Adipocyte (in vitro differentiated cells): ENCODE measurements around the gene CRCP.

Experiments
- DNase-seq: peaks from one replicate; pipeline ENCODE4 v3.0.0-alpha.2; 2015; ENCODE audit warnings: low read depth
- H3K27me3 ChIP-seq: replicated peaks from 2 replicates; pipeline ENCODE4 v1.7.0; 2013; ENCODE audit warnings: mild to moderate bottlenecking, low read length, moderate library complexity; ENCODE audit not compliant: control insufficient read depth, insufficient read depth
- H3K36me3 ChIP-seq: 2 replicates; pipeline ENCODE4 v1.7.0; 2013; ENCODE audit warnings: low read length, mild to moderate bottlenecking, moderate library complexity; ENCODE audit not compliant: control insufficient read depth, insufficient read depth, severe bottlenecking
- H3K4me1 ChIP-seq: 2 replicates; pipeline ENCODE4 v1.7.0; 2013; ENCODE audit warnings: mild to moderate bottlenecking, low read length, moderate library complexity; ENCODE audit not compliant: control insufficient read depth, insufficient read depth
- H3K4me3 ChIP-seq: 2 replicates; pipeline ENCODE4 v1.7.0; 2013; ENCODE audit warnings: mild to moderate bottlenecking, low read length, moderate library complexity
- H3K9ac ChIP-seq: 2 replicates; pipeline ENCODE4 v1.7.0; 2013; ENCODE audit warnings: mild to moderate bottlenecking, low read length, moderate library complexity
- H3K9me3 ChIP-seq: 2 replicates; pipeline ENCODE4 v1.7.0; 2013; ENCODE audit warnings: mild to moderate bottlenecking, low read length, moderate library complexity; ENCODE audit not compliant: control insufficient read depth

CRCP gene

GRCh38 chr7:66181845-66182244 lies 67.2 kb downstream of the CRCP start:
- DNase-seq: no peak
- Histone ChIP-seq H3K36me3 (no peaks in the 10 kb centered on the region), H3K9me3 (no peaks in the 10 kb centered on the region), H3K4me3 (no peak overlapping the region), H3K9ac (no peak overlapping the region), H3K4me1 (peaks cover 7% of the 10 kb centered on the region), H3K27me3 (no peaks in the 10 kb centered on the region)

- no peaks in the 10 kb centered on the region for H3K9me3 ChIP-seq
Observed at GRCh38 chr7:66182920-66183319, 68.3 kb downstream of the CRCP start.

GRCh38 chr7:66183700-66184099 lies 69.1 kb downstream of the CRCP start:
- Histone ChIP-seq H3K4me3 (no peak overlapping the region), H3K9me3 (no peaks in the 10 kb centered on the region), H3K27me3 (no peaks in the 10 kb centered on the region), H3K9ac (no peak overlapping the region), H3K4me1 (peaks cover 17% of the 10 kb centered on the region), H3K36me3 (no peaks in the 10 kb centered on the region)
- peak; percentile 81 for DNase-seq

More at GRCh38 chr7:66182920-66183319, 68.3 kb downstream of the CRCP start:
- Histone ChIP-seq H3K4me1 (peaks cover 13% of the 10 kb centered on the region), H3K36me3 (no peaks in the 10 kb centered on the region), H3K27me3 (no peaks in the 10 kb centered on the region), H3K9ac (no peak overlapping the region), H3K4me3 (no peak overlapping the region)
- DNase-seq: no peak

- H3K27me3 ChIP-seq: no peaks in the 10 kb centered on the region
- peaks cover 29% of the 10 kb centered on the region for H3K4me1 ChIP-seq
Observed at GRCh38 chr7:66185680-66186187, 71.1 kb downstream of the CRCP start.

DNA sequence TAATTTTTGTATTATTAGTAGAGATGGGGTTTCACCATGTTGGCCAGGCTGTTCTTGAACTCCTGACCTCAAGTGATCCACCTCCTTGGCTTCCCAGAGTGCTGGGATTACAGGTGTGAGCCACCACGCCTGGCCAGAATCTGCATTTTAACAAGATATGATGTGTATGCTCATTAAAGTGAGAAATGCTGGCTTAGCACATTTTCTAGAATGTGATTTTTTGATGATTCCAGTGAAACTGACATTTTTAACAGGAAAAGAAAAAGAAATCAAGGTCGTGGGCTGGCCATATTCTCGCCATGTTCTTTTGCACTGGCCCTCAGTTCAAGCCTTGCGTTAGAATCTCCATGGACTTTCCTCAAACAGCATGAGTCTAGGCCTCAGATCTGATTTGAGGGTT lies 72.3 kb downstream of the CRCP start:
- H3K27me3 ChIP-seq: no peaks in the 10 kb centered on the region
- no peaks in the 10 kb centered on the region for H3K36me3 ChIP-seq
- no peak overlapping the region for H3K9ac ChIP-seq
- H3K4me1 ChIP-seq: peaks cover 29% of the 10 kb centered on the region
- DNase-seq: no peak
- H3K4me3 ChIP-seq: no peak overlapping the region
- H3K9me3 ChIP-seq: no peaks in the 10 kb centered on the region

More at GRCh38 chr7:66185680-66186187, 71.1 kb downstream of the CRCP start:
- H3K4me3 ChIP-seq: no peak overlapping the region
- no peak overlapping the region for H3K9ac ChIP-seq
- DNase-seq: no peak
- no peaks in the 10 kb centered on the region for H3K36me3 ChIP-seq
- H3K9me3 ChIP-seq: no peaks in the 10 kb centered on the region

DNA sequence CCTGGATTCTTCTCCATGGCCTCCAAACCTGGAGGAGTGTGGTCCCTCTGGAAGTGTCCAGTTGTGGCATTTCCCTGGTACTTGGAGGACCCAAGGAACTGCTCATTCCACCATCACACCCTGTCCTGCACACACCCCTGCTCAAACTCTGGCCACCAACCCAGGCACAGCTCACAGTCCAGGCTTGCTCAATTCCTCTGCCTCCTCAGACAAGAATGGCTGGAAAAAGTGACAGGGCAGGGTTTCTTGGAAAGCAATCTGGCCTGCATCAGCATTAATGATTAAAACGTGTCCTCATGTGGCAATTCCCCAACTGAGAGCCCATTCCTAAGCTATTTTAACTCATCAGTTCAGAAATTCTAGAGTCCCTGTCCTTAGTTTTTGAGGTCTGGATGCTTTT lies 73.3 kb downstream of the CRCP start:
- H3K9ac ChIP-seq: peak overlapping the region; percentile 4
- DNase-seq: peak; percentile 91
- no peak overlapping the region for H3K4me3 ChIP-seq

GRCh38 chr7:66188645-66189044 lies 74.0 kb downstream of the CRCP start:
- no peak overlapping the region for H3K9ac ChIP-seq
- H3K36me3 ChIP-seq: no peaks in the 10 kb centered on the region
- no peaks in the 10 kb centered on the region for H3K27me3 ChIP-seq
- H3K9me3 ChIP-seq: no peaks in the 10 kb centered on the region
- DNase-seq: no peak
- H3K4me3 ChIP-seq: no peak overlapping the region
- H3K4me1 ChIP-seq: peaks cover 25% of the 10 kb centered on the region

More for the DNA sequence above, 73.3 kb downstream of the CRCP start:
- H3K36me3 ChIP-seq: no peaks in the 10 kb centered on the region
- H3K4me1 ChIP-seq: peaks cover 29% of the 10 kb centered on the region
- H3K9me3 ChIP-seq: no peaks in the 10 kb centered on the region
- H3K27me3 ChIP-seq: no peaks in the 10 kb centered on the region

- H3K36me3 ChIP-seq: no peaks in the 10 kb centered on the region
- no peaks in the 10 kb centered on the region for H3K27me3 ChIP-seq
- H3K4me1 ChIP-seq: peaks cover 22% of the 10 kb centered on the region
- no peaks in the 10 kb centered on the region for H3K9me3 ChIP-seq
- DNase-seq: no peak
- no peak overlapping the region for H3K4me3 ChIP-seq
- no peak overlapping the region for H3K9ac ChIP-seq
Observed at GRCh38 chr7:66189695-66190503, 75.3 kb downstream of the CRCP start.

GRCh38 chr7:66190504-66190857 lies 75.8 kb downstream of the CRCP start:
- no peak overlapping the region for H3K9ac ChIP-seq
- peaks cover 22% of the 10 kb centered on the region for H3K4me1 ChIP-seq
- no peaks in the 10 kb centered on the region for H3K27me3 ChIP-seq
- H3K9me3 ChIP-seq: no peaks in the 10 kb centered on the region
- DNase-seq: no peak
- H3K36me3 ChIP-seq: no peaks in the 10 kb centered on the region
- H3K4me3 ChIP-seq: no peak overlapping the region

DNA sequence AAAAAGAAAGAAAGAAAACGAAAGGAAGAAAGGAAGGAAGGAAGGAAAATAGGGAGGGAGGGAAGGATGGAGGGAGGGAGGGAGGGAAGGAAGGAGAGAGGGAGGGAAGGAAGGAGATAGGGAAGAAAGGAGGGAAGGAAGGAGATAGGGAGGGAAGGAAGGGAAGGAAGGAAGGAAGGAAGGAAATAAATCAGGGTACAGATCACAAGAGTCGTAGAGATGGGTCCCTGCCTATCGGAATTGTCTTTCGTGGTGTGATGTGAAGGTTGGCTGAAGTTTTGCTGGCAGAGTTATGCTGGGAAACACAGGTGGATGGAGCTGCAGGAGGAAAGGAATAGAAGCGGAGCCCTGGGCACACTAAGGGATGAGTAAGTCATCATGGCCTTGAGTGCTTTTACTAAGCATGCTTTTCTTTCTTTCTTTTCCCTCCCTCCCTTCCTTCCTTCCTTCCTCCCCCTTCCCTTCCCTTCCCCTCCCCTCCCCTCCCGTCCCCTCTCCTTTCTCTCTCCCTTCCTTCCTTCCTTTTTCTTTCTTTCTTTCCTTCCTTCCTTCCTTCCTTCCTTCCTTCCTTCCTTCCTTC lies 78.6 kb downstream of the CRCP start:
- DNase-seq: no peak
- Histone ChIP-seq H3K9me3 (no peaks in the 10 kb centered on the region), H3K36me3 (no peaks in the 10 kb centered on the region), H3K9ac (no peak overlapping the region), H3K27me3 (no peaks in the 10 kb centered on the region), H3K4me1 (peaks cover 13% of the 10 kb centered on the region), H3K4me3 (no peak overlapping the region)

DNA sequence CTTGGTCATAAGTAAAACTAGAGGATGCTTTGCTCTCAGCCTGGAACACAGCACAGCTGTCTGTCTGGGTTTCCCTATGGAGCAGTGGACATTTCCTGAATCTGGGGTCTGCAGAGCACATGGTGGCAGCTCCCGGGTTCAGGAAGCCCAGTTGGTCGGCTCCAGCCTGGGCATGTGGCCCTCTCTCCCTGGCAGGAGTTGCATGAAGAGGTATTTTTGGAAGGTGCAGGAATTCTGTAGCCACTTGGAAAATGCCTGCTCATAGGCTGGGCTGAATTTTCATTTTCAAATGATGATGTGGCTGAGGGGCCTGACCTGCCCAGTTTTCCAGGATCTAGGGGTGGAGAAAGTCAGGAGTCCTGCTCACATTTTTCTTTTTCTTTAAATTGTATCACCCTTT lies 83.8 kb downstream of the CRCP start:
- H3K9me3 ChIP-seq: no peaks in the 10 kb centered on the region
- no peaks in the 10 kb centered on the region for H3K4me1 ChIP-seq
- no peak overlapping the region for H3K4me3 ChIP-seq
- H3K27me3 ChIP-seq: no peaks in the 10 kb centered on the region
- no peak overlapping the region for H3K9ac ChIP-seq
- no peaks in the 10 kb centered on the region for H3K36me3 ChIP-seq
- DNase-seq: no peak
